ENCODE measurements around the gene ZNF431.
A peak's percentile ranks its signal among the peaks of the same experiment; 100 is the strongest.
"Not testable (repeated sequence)": the region's sequence is repeated elsewhere in the genome, so short reads cannot be mapped to it uniquely, and the experiment has no call there.

The ZNF431 gene

DNA sequence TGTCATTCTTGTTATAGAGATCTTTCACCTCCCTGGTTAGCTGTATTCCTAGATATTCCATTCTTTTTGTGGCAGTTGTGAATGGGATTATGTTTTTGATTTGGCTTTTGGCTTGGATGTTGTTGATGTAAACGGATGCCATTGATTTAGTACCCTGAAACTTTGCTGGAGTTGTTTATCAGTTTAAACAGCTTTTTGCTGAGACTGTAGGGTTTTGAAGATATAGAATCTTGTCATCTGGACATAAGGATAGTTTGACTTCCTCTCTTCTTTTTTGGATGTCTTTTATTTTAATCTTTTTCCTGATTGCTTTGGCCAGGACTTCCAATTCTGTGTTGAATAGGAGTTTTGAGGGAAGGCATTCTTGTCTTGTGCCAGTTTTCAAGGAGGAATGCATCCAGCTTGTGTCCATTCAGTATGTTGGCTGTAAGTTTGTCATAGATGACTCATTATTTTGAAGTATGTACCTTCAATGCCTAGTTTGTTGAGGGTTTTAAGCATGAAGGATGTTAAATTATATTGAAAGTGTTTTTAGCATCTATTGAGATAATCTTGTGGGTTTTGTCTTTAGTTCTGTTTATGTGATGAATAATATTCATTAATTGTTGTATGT, 16.8 kb downstream of the ZNF431 start:
- no peaks in the 10 kb centered on the region for H3K27me3 Mint-ChIP-seq
- H3K4me3 Mint-ChIP-seq, result no peak overlapping the region
- H3K36me3 Mint-ChIP-seq (ENCODE audit: insufficient read depth), result peaks cover 12% of the 10 kb centered on the region
- H3K4me1 Mint-ChIP-seq, result peaks cover 46% of the 10 kb centered on the region
- peak overlapping the region; percentile 55 for H3K27ac Mint-ChIP-seq (ENCODE audit: low read depth)
- no peaks in the 10 kb centered on the region for H3K9me3 Mint-ChIP-seq
- no peak for ATAC-seq (replicated peaks; ENCODE audit: extremely low read depth, poor library complexity, severe bottlenecking)
- no peak for DNase-seq (ENCODE audit: low spot score in 2 of 2)

DNA sequence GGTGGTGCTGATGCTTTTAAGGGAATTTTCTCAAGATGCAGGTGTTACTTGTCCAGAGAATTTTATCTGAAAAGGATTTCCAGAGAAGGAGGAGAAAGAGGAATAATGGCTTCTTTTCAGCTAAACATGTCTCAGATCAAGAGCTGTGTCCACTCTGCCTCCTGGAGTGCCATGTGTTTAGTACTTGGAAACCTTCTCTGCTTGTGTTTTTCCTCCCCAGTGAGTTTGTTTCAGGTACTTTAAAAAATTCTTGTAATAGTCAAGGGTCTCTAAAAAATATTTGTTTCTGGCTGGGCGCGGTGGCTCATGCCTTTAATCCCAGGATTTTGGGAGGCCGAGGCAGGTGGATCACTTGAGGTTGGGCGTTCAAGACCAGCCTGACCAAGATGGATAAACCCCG, 22.7 kb downstream of the ZNF431 start:
- H3K27ac Mint-ChIP-seq (ENCODE audit: low read depth), result no peak overlapping the region
- no peaks in the 10 kb centered on the region for H3K9me3 Mint-ChIP-seq
- no peak overlapping the region for H3K4me3 Mint-ChIP-seq

DNA sequence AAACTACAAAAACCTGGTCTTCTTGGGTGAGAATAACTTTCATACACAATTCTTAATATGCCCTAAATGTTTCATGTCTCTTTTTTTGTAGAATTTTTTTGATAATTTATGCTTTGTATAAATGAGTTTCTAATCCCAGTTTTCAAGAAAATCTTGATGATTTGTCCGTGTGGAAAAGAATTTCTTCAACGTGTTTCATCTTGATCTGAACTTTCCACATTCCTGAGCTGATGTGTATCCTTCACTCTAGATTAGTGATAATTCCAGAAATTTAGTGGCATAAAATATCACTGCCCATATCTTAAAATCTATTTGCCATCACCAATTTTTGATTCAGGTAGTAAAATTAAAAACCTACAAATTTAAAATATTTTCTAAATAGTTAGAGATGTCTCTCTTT, 24.6 kb downstream of the ZNF431 start:
- no peak for ATAC-seq (replicated peaks; ENCODE audit: extremely low read depth, poor library complexity, severe bottlenecking)
- Mint-ChIP-seq H3K27me3 (no peaks in the 10 kb centered on the region), H3K36me3 (ENCODE audit: insufficient read depth) (peaks cover 37% of the 10 kb centered on the region), H3K4me1 (peaks cover 6% of the 10 kb centered on the region), H3K9me3 (no peaks in the 10 kb centered on the region), H3K4me3 (no peak overlapping the region), H3K27ac (ENCODE audit: low read depth) (no peak overlapping the region)
- DNase-seq (ENCODE audit: low spot score in 2 of 2), result no peak

More for the DNA sequence above, 22.7 kb downstream of the ZNF431 start:
- H3K27me3 Mint-ChIP-seq, result no peaks in the 10 kb centered on the region
- H3K36me3 Mint-ChIP-seq (ENCODE audit: insufficient read depth), result peaks cover 29% of the 10 kb centered on the region
- peaks cover 14% of the 10 kb centered on the region for H3K4me1 Mint-ChIP-seq
- DNase-seq (ENCODE audit: low spot score in 2 of 2), result no peak
- no peak for ATAC-seq (replicated peaks; ENCODE audit: extremely low read depth, poor library complexity, severe bottlenecking)

DNA sequence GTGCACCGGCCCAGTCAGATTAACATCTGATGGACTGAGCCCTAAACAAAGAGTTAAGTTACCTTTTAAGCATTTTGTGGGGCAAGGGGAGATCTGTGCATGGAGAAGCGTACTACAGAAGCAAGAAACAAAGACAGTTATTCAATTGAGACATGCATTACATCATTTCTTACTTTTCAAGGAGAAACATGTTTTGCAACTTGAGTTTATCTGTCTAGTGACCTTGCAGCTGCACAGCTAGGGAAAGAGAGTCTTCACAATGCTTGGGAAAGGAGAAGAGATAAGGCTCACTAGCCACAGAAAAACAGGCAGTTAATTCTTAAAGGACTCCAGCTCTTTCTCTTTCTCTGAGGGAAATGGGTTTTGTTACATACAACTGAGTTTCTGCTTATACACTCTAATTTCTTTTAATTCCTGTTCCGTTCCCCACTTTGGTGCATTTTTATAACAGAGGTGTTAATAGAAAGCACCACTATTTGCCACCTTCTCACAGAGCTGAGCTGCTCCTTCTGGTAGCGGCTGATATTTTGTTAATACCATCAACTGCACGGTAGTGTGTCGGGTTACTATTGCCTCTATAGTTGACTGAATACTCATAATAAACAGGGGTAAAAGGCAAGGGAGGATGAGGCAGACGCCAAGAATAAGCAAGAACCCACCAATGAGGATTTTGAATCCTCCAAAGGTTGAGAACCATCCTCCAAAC, 55.9 kb downstream of the ZNF431 start:
- Mint-ChIP-seq H3K9me3 (no peaks in the 10 kb centered on the region), H3K36me3 (ENCODE audit: insufficient read depth) (no peaks in the 10 kb centered on the region), H3K27ac (ENCODE audit: low read depth) (no peak overlapping the region), H3K27me3 (peaks cover 2% of the 10 kb centered on the region), H3K4me3 (no peak overlapping the region), H3K4me1 (no peaks in the 10 kb centered on the region)
- ATAC-seq (replicated peaks; ENCODE audit: extremely low read depth, poor library complexity, severe bottlenecking) (no peak), DNase-seq (ENCODE audit: low spot score in 2 of 2) (no peak)

DNA sequence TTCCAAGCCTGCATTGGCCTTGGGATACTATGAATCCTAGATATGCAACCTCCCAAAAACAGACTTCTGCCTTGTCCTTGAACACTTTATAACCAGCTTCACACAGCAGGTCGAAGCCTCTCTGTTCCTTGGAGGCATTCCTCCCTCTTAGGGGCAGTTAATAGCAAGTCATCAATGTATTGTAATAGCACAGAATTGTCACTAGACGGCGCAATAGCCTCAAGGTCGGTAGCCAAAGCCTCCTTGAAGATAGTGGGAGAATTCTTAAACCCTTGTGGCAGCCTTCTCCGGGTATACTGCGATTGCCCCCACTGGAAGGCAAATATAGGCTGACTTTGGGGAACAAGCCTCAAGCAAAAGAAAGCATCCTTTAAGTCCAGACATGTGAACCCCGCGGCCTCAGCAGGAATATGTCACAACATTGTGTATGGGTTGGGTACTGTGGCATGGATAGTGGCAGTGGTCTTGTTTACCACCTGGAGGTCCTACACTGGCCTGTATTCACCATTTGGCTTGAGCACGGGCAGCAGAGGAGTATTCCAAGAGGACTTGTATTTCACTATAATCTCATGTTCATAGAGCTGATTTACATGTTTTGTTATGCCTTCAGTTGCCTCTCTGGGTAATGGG, 61.1 kb downstream of the ZNF431 start:
- Mint-ChIP-seq H3K27me3 (peaks cover 35% of the 10 kb centered on the region), H3K9me3 (no peaks in the 10 kb centered on the region), H3K4me3 (no peak overlapping the region), H3K27ac (ENCODE audit: low read depth) (no peak overlapping the region), H3K4me1 (no peaks in the 10 kb centered on the region), H3K36me3 (ENCODE audit: insufficient read depth) (no peaks in the 10 kb centered on the region)
- ATAC-seq (replicated peaks; ENCODE audit: extremely low read depth, poor library complexity, severe bottlenecking) (no peak), DNase-seq (ENCODE audit: low spot score in 2 of 2) (peak in 1 of 2 donors; percentile 16)

DNA sequence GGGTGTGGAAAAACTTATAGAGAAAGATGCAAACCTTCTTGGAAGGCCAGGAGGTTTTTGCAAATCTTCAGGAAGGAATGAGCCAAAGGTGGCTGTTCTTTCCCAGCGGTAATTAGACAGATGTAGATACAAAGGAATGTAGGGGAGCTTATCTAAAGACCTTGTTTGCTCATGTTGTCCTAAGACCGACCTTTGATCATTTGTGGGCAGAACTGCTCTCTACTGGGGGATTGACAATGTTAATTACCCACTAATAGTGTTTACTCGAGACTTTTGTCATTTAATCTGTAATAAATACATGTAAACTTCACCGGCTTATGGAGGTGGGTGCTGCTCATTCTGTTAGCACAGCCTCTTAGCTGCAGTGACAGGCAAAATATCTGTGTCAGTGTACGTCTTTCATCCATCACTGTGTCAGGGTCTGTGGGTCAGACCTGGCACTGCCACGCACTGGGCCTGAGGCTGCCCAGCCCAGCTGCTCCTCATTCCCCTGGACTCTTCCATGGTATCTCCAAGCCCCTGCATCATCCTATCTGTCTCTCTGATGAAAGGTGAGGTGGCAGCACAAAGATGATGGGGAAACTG, 68.3 kb downstream of the ZNF431 start:
- no peaks in the 10 kb centered on the region for H3K36me3 Mint-ChIP-seq (ENCODE audit: insufficient read depth)
- no peaks in the 10 kb centered on the region for H3K9me3 Mint-ChIP-seq
- no peak for ATAC-seq (replicated peaks; ENCODE audit: extremely low read depth, poor library complexity, severe bottlenecking)
- no peak for DNase-seq (ENCODE audit: low spot score in 2 of 2)
- no peak overlapping the region for H3K4me3 Mint-ChIP-seq
- H3K27ac Mint-ChIP-seq (ENCODE audit: low read depth), result no peak overlapping the region
- H3K27me3 Mint-ChIP-seq, result peaks cover 34% of the 10 kb centered on the region
- no peaks in the 10 kb centered on the region for H3K4me1 Mint-ChIP-seq

DNA sequence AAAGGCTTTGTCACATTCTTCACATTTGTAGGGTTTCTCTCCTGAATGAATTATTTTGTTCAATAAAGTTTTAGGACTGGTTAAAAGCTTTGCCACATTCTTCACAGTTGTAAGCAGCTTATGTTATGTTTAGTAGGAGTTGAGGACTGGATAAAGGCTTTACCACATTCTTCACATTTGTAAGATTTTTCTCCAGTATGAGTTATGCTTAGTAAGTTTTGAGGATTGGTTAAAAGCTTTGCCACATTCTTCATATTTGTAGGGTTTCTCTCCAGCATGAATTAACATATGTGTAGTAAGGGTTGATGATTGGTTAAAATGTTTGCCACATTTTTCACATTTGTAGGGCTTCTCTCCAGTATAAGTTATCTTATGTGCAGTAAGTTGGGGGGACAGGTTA, 79.9 kb downstream of the ZNF431 start:
- ATAC-seq (replicated peaks; ENCODE audit: extremely low read depth, poor library complexity, severe bottlenecking) (no peak), DNase-seq (ENCODE audit: low spot score in 2 of 2) (no peak)
- H3K9me3 Mint-ChIP-seq, result no peaks in the 10 kb centered on the region
- H3K27ac Mint-ChIP-seq (ENCODE audit: low read depth), result no peak overlapping the region
- no peak overlapping the region for H3K4me3 Mint-ChIP-seq
- peaks cover 23% of the 10 kb centered on the region for H3K27me3 Mint-ChIP-seq
- H3K4me1 Mint-ChIP-seq, result no peaks in the 10 kb centered on the region
- peaks cover 1% of the 10 kb centered on the region for H3K36me3 Mint-ChIP-seq (ENCODE audit: insufficient read depth)

DNA sequence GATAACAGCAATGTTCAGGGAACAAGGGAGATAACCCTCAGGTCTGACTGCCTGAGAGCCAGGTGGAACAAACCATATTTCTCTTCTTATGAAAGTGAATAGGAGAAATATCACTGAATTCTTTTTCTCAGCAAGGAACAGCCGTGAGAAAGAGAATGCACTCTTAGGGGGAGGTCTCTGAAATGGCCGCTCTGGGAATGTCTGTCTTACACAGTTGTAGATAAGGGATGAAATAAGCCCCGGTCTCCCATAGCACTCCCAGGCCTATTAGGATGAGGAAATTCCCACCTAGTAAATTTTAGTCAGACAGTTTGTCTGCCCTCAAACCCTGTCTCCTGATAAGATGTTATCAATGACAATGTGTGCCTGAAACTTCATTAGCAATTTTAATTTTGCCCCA, 88.1 kb downstream of the ZNF431 start:
- H3K4me1 Mint-ChIP-seq; H3K36me3 Mint-ChIP-seq (ENCODE audit: insufficient read depth); H3K4me3 Mint-ChIP-seq; ATAC-seq (replicated peaks; ENCODE audit: extremely low read depth, poor library complexity, severe bottlenecking); H3K27ac Mint-ChIP-seq (ENCODE audit: low read depth); DNase-seq (ENCODE audit: low spot score in 2 of 2): not testable (repeated sequence)
- H3K27me3 Mint-ChIP-seq, result peaks cover 14% of the 10 kb centered on the region
- peaks cover 22% of the 10 kb centered on the region for H3K9me3 Mint-ChIP-seq

DNA sequence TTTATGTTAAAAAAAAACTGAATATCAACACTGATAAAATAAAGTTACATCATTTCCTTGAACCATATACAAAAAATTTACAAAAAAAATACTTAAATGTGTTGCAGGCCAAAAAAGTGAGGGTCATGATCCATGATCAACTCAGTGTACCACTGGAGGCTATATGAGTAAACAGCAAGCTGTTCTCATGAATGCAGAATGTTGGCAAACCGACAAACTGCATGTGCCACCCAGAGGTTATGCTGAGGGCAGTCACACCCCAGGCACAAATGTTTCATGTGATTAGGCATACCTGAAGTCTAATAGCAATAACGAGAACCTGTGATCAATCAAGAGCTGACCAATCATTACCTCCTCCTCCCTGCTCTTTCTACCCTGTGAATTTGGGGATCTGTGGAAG, 91.9 kb downstream of the ZNF431 start:
- Mint-ChIP-seq H3K27me3 (peaks cover 14% of the 10 kb centered on the region), H3K36me3 (ENCODE audit: insufficient read depth) (peaks cover 2% of the 10 kb centered on the region), H3K27ac (ENCODE audit: low read depth) (no peak overlapping the region), H3K4me3 (no peak overlapping the region), H3K9me3 (peaks cover 18% of the 10 kb centered on the region), H3K4me1 (no peaks in the 10 kb centered on the region)
- DNase-seq (ENCODE audit: low spot score in 2 of 2), result no peak
- no peak for ATAC-seq (replicated peaks; ENCODE audit: extremely low read depth, poor library complexity, severe bottlenecking)

DNA sequence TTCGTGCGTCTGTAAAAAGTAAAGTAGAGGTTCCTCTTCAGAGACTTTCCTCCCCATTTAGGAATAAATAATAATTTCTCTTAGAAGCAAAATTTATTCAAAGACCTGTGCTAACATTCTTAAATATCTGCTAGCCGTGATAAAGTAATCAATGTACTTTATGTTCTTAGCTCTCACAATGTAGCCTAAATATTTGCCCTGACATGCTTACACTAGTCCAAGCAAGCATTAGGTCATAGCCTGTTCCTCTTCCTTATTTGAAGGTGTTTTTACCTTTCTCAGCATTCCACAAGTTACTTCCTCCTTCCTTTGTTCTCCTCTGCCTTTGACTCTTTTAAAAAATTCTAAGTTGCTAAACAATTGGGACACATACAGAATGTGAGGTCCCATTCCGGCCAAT, 94.9 kb downstream of the ZNF431 start:
- not testable (repeated sequence) for H3K27me3 Mint-ChIP-seq; ATAC-seq (replicated peaks; ENCODE audit: extremely low read depth, poor library complexity, severe bottlenecking); H3K27ac Mint-ChIP-seq (ENCODE audit: low read depth); H3K4me1 Mint-ChIP-seq; H3K9me3 Mint-ChIP-seq; H3K36me3 Mint-ChIP-seq (ENCODE audit: insufficient read depth); H3K4me3 Mint-ChIP-seq; DNase-seq (ENCODE audit: low spot score in 2 of 2)

DNA sequence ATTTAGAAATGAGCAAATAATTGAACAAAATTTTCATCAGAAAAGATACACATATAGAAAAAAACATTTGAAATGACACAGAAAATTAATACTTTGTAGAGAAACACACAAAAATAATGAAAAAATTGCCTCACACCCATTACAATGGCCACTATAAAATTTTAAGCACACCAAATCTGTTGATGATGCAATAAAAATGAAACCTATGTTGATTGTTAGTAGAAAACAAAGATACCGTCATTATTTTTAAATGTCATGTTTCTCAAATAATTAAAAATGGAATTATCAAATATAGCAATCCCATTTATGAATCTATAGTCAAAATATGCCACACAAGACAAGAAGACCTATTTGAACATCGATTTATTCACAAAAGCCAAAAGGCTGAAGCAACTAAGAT, 96.8 kb downstream of the ZNF431 start:
- H3K4me1 Mint-ChIP-seq, result no peaks in the 10 kb centered on the region
- no peaks in the 10 kb centered on the region for H3K9me3 Mint-ChIP-seq
- DNase-seq (ENCODE audit: low spot score in 2 of 2) (no peak), ATAC-seq (replicated peaks; ENCODE audit: extremely low read depth, poor library complexity, severe bottlenecking) (no peak)
- no peaks in the 10 kb centered on the region for H3K27me3 Mint-ChIP-seq
- H3K36me3 Mint-ChIP-seq (ENCODE audit: insufficient read depth), result no peaks in the 10 kb centered on the region
- no peak overlapping the region for H3K27ac Mint-ChIP-seq (ENCODE audit: low read depth)
- H3K4me3 Mint-ChIP-seq, result no peak overlapping the region
